ENCODE measurements around the gene TNPO1. TPM values are rescaled to one million over a fixed set of nuclear protein-coding genes. Genes with fewer than 3 reads are reported as not detected.

Gene TNPO1
- polyA plus RNA-seq, 12 donors, result 73.8 to 106 (median 87.7) TPM; not detected in 1

GRCh38 chr5:72815580-72816283 lies 729 bp upstream of the TNPO1 start:
- DNase-seq, result peak; percentile 66

- DNase-seq, result peak; percentile 68
Observed at GRCh38 chr5:72817076-72817481, 618 bp downstream of the TNPO1 start.

DNA sequence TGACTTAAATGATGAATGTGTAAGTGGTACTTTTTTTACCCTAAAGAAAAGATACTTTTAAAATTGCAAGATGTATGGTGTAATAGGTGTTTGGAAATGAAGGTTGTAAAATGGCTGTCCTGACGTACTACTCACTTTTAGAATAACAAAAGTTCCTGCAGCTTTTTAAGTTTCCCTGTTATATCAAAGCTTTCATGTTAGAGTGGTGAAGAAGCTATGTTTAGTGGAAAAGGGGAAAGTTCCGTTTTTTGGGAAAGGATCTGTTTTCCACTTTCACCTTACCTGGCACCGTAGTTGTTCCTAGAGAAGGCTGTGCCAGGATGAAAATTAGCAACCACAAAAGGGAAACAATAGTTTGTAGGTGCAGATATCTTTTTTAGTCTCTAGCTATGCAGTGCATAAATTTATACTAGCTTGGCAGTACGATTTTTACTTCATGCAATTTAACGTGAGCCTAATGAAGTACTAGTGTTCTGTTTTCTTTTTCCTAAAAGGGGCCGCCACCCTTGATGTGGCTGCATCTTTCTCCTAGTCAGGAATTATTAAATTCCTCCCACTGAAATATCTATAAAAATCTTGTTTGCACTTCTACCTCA lies 1.3 kb downstream of the TNPO1 start:
- DNase-seq, result peak; percentile 36

DNA sequence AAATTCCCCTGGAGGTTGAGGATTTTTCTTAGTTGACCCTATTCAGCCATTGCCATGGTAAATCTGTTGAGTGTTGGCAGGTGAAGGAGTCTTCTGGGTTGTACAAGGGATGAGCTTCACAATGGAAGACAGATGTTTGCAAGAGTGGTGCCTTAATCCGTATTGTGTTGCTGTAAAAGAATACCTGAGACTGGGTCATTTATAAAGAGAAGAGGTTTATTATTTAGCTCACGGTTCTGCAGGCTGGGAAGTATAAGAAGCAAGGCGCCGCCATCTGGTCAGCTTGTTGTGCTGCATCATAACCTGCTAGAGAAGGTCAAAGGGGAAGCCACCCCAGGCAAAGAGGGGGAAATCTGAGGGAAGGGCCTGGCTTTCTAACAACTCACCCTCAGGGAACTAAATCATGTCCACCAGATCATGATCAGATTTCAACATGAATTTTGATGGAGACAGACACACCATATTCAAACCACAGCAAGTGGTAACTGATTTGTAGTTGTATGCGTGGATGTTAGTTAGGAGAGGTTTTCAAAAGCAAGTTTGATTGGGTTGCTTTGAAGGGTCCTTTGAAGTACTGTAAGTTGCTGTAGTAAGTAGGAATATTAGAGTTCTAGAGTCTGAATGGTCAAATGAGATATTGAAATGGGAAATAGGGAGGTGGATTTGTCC lies 2.5 kb downstream of the TNPO1 start:
- peak; percentile 49 for DNase-seq

DNA sequence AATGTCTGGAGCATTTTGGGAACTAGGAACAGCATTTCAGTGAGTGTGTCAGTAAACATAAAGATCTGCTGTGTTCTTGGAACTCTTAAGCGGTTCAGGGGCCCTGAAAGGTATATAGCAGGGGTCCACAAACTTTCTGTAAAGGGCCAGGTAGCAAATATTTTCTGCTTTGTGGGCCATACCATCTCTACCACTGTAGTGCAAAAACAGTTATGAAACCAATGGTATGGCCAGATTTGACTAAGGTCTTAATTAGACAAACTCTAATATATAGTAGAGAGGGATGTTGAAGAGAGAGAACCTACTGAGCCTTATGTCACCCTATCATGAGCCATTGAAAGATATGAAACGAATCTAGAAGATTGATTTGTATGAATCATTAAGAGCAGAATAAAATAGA lies 5.3 kb downstream of the TNPO1 start:
- no peak for DNase-seq

GRCh38 chr5:72822944-72823343 lies 6.5 kb downstream of the TNPO1 start:
- no peak for DNase-seq

DNA sequence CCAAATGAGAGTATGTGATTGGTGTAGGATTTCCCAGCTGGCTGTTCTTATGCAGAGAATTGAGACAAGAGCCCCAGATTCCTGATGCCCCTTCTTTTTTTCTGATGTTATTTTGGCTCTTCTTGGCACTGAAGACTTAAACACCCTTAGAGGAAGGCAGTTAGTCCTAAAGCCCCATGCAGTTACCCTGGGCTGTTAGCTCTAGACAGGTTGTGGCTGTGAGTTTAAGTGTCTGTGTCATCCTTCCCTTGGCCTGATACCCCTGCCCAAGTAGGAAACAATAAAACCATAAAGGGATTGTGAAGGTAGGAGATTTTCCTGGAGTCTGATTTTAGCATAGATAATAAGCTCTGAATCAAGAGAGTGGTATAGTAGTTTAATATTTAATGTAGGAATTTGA lies 13.2 kb downstream of the TNPO1 start:
- no peak for DNase-seq

- no peak for DNase-seq
Observed at GRCh38 chr5:72830362-72830761, 13.9 kb downstream of the TNPO1 start.

GRCh38 chr5:72831685-72832084 lies 15.2 kb downstream of the TNPO1 start:
- DNase-seq, result no peak

DNA sequence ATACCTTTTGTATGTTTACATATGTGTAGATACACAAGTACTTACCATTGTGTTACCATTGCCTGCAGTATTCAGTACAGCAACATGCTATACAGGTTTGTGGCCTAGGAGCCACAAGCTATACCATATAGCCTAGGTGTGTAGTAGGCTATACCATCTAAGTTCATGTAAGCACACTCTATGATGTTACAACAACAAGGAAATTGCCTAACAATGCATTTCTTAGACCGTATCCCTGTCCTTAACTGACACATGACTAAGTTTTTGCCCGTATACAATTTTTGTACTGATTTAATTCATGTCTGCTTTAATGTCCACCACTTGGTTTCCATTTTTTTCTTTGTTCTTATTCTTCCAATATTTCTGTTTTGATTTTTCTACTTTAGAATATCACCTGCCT lies 18.5 kb downstream of the TNPO1 start:
- no peak for DNase-seq

GRCh38 chr5:72835633-72836032 lies 19.2 kb downstream of the TNPO1 start:
- no peak for DNase-seq

DNA sequence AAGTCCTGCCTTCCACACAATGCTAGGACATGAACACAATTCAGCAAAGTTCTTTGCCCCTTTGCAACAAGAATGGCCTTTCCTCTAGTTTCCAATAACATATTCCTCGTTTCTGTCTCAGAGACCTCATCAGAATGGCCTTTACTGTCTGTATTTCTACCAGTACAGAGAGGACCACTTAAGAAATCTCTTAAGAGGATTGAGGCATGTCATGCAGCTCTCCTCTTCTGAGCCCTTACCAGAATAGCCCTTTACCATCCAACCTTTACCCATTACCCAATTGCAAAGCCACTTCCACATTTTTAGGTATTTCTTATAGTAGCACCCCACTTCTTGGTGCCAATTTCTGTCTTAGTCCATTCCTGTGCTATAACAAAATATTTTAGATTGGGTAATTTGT lies 20.3 kb downstream of the TNPO1 start:
- DNase-seq, result no peak

DNA sequence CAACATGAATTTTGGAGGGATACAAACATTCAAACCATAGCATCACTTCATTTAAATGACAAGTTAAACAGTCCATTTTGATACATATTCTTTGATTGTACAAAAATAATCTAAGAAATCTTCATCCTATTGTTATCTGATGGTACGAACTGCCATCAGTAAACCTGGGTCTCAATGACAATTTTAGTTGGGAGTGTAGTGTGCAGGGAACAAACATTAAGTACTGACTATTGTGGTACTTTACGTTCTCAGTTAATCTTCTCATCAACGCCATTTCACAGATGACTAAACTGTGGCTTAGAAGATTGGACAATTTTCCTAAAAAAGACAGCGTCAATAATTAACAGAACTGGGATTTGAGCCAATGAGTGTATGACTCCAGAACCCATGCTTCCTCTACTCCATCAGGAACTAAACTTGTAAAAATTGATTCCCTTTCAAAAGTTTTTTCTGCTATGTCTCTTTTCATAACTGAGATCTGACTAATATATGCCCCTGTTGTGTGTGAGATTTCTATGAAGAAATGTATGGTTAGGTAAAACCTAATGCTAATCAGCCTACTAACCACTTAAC lies 21.1 kb downstream of the TNPO1 start:
- DNase-seq, result no peak

DNA sequence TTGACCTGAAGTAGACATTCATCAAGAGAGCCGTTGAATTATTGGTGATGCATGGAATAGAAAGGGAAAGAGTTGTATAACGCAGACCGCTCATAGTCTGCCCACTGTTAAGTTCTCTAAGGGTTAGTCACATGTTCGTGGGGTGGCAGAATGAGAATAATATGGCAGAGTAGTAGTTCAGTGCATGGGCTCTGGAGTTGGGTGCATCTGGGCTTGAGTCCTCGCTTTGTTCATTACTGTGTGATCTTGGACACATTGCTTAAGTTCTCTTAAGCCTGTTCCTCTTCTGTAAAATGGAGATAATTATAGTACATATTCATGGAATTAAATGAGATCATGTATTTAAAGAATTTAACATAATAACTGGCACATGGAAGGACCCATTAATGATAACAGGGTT lies 23.6 kb downstream of the TNPO1 start:
- no peak for DNase-seq

GRCh38 chr5:72841756-72842535 lies 25.5 kb downstream of the TNPO1 start:
- no peak for DNase-seq

- DNase-seq, result no peak
Observed at GRCh38 chr5:72842816-72843215, 26.4 kb downstream of the TNPO1 start.

- DNase-seq, result no peak
Observed at GRCh38 chr5:72844218-72844603, 27.8 kb downstream of the TNPO1 start.

GRCh38 chr5:72845889-72846288 lies 29.4 kb downstream of the TNPO1 start:
- no peak for DNase-seq

- no peak for DNase-seq
Observed at GRCh38 chr5:72846483-72846882, 30.0 kb downstream of the TNPO1 start.

- peak; percentile 5 for DNase-seq
Observed at GRCh38 chr5:72847439-72847838, 31.0 kb downstream of the TNPO1 start.

DNA sequence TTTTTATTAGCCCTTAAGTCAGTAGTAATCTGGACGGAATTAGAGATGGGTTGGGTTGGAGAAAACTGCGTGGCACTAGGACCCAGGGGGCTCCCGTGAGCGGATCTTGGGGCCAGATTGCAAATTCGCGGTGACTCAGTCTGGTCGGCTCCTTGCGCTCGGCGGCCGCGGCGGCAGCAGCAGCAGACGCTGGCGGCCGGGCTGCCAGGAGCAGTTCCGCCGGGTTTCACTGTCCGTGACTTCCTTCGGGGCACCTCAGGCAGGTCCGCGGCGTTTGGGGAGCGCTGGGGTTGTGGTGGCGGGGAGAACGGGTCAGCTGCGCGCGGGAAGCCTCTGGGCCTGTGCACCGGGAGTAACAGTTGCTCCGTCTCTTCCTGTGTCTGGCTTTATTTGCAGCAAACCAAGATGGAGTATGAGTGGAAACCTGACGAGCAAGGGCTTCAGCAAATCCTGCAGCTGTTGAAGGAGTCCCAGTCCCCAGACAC lies 31.6 kb downstream of the TNPO1 start:
- peak; percentile 92 for DNase-seq
